Smooth muscle cell (in vitro differentiated cells): ENCODE data around the gene XCR1. TPM values are rescaled to one million over a fixed set of nuclear protein-coding genes. Genes with fewer than 3 reads are reported as not detected.

Experiments used
- DNase-seq: peaks from one replicate; lab custom pipeline; 2025; ENCODE audit not compliant: unreplicated experiment; lab: John Stamatoyannopoulos, UW
- H2AFZ ChIP-seq: fragments of 200-600 bp; sonication (generic); 2 replicates; pipeline ENCODE4 v1.6.0; 2016; ENCODE audit warnings: antibody characterized with exemption, low read depth, mild to moderate bottlenecking
- H3F3A ChIP-seq: fragments of 200-600 bp; sonication (generic); 2 replicates; pipeline ENCODE4 v1.6.0; 2017; ENCODE audit warnings: antibody characterized with exemption, low read depth
- H3K27ac ChIP-seq: fragments of 200-600 bp; sonication (generic); 2 replicates; pipeline ENCODE4 v1.5.1; 2016; ENCODE audit warnings: low read depth, mild to moderate bottlenecking
- H3K27me3 ChIP-seq: fragments of 200-600 bp; sonication (generic); 2 replicates; pipeline ENCODE4 v1.6.1; 2016; ENCODE audit warnings: low read depth, mild to moderate bottlenecking
- H3K36me3 ChIP-seq: fragments of 200-600 bp; sonication (generic); 2 replicates; pipeline ENCODE4 v1.5.1; 2016; ENCODE audit warnings: low read depth
- H3K4me1 ChIP-seq: fragments of 200-600 bp; sonication (generic); 2 replicates; pipeline ENCODE4 v1.5.1; 2016; ENCODE audit warnings: low read depth
- H3K4me2 ChIP-seq: fragments of 200-600 bp; sonication (generic); 2 replicates; pipeline ENCODE4 v1.6.0; 2016; ENCODE audit warnings: mild to moderate bottlenecking
- H3K4me3 ChIP-seq: fragments of 200-600 bp; sonication (generic); 2 replicates; pipeline ENCODE4 v1.5.1; 2016; ENCODE audit warnings: mild to moderate bottlenecking
- H3K79me2 ChIP-seq: fragments of 200-600 bp; sonication (generic); 2 replicates; pipeline ENCODE4 v1.6.0; 2016; ENCODE audit warnings: low read depth, mild to moderate bottlenecking
- H3K9ac ChIP-seq: fragments of 200-600 bp; sonication (generic); 2 replicates; pipeline ENCODE4 v1.6.0; 2016; ENCODE audit warnings: low read depth
- H3K9me3 ChIP-seq: fragments of 200-600 bp; sonication (generic); replicated peaks from 2 replicates; pipeline ENCODE4 v1.5.1; 2016; ENCODE audit warnings: low read depth
- H4K20me1 ChIP-seq: fragments of 200-600 bp; sonication (generic); 2 replicates; pipeline ENCODE4 v1.6.0; 2016; ENCODE audit warnings: low read depth
- WGBS: methylation state at CpG from one replicate; pipeline ENCODE4 v1.1.7; 2016; ENCODE audit warnings: low lambda C conversion rate; 5-methylcytosine and 5-hydroxymethylcytosine counted together
- polyA plus RNA-seq: library from polyadenylated mRNA; unstranded; fragments of >200 nt; fragmentation: Nextera tagmentation; extraction: Ambion mirVana; gene quantifications from 2 replicates; pipeline ENCODE4 v1.2.1, GENCODE V29; 2016
- total RNA-seq: library from RNA; depleted of rRNA; stranded (reverse); fragments of >200 nt; gene quantifications from 2 replicates; pipeline ENCODE4 v1.2.3, GENCODE V29; 2014
- TF ChIP-seq, protein P1 (sequence below): fragments of 200-600 bp; sonication (generic); IDR thresholded peaks from 2 replicates; pipeline ENCODE4 v1.5.1; 2017; ENCODE audit warnings: borderline replicate concordance, mild to moderate bottlenecking, antibody characterized with exemption; ENCODE audit not compliant: insufficient read depth, poor library complexity, severe bottlenecking

Gene XCR1
- total and polyA plus RNA-seq, 2 experiments from 2014 or later, result 0.76 TPM; not detected in 1

DNA sequence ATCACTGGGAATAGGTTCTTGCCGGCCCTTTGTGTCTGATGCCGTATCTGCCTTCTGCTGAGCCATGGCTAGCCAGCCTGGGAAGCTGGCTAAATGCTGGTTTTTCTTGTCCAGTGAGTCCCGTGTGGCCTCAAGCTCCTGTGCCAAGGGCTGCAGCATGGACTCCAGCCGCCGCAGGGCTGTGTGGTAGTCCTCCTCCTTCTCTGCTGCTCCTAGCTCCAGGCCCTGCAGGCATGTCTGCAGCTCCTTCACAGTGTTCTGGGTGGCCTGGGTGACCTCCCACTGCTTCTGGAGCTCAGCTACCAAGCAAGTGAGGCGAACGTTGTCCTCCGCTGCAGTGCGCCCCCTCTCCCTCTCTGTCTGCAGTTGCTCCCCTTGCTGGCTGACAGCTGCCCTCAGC, 59.1 kb downstream of the XCR1 start:
- Histone ChIP-seq H3K4me2 (no peak overlapping the region), H4K20me1 (no peaks in the 10 kb centered on the region), H3K27ac (no peak overlapping the region), H3K27me3 (no peaks in the 10 kb centered on the region), H2AFZ (no peak overlapping the region), H3K36me3 (no peaks in the 10 kb centered on the region), H3F3A (no peaks in the 10 kb centered on the region), H3K79me2 (no peaks in the 10 kb centered on the region), H3K9me3 (no peaks in the 10 kb centered on the region), H3K9ac (no peak overlapping the region), H3K4me1 (peaks cover 3% of the 10 kb centered on the region), H3K4me3 (no peak overlapping the region)
- TF ChIP-seq, protein P1, sequence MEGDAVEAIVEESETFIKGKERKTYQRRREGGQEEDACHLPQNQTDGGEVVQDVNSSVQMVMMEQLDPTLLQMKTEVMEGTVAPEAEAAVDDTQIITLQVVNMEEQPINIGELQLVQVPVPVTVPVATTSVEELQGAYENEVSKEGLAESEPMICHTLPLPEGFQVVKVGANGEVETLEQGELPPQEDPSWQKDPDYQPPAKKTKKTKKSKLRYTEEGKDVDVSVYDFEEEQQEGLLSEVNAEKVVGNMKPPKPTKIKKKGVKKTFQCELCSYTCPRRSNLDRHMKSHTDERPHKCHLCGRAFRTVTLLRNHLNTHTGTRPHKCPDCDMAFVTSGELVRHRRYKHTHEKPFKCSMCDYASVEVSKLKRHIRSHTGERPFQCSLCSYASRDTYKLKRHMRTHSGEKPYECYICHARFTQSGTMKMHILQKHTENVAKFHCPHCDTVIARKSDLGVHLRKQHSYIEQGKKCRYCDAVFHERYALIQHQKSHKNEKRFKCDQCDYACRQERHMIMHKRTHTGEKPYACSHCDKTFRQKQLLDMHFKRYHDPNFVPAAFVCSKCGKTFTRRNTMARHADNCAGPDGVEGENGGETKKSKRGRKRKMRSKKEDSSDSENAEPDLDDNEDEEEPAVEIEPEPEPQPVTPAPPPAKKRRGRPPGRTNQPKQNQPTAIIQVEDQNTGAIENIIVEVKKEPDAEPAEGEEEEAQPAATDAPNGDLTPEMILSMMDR, result no peak
- WGBS, result 80% methylated on average over 9 of the region's 9 CpGs
- DNase-seq, result no peak

DNA sequence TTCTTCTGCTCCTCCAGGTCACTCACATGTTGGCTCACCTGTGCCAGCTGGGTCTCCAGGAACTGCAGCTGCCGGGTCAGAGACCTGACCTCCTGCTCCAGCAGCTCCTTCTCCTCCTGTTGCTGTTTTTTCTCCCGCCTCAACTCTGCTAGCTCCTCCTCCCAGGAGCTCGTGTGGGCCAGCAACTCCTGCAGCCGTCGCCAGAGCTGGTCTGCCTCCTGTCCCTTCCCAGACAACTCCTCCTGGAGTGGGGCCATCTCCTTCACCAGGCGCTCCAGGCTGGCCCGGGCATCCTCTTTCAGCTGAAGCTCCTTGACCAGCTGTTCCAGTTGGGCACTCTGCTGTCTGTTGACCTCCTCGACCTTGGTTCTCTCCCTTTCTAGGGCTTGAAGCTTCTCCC, 59.6 kb downstream of the XCR1 start:
- Histone ChIP-seq H3K27me3 (no peaks in the 10 kb centered on the region), H3K4me1 (no peaks in the 10 kb centered on the region), H3K4me3 (no peak overlapping the region), H3K9ac (no peak overlapping the region), H3K9me3 (no peaks in the 10 kb centered on the region), H3K27ac (no peak overlapping the region), H3F3A (no peaks in the 10 kb centered on the region), H3K79me2 (no peaks in the 10 kb centered on the region), H3K36me3 (no peaks in the 10 kb centered on the region), H4K20me1 (no peaks in the 10 kb centered on the region), H3K4me2 (no peak overlapping the region), H2AFZ (no peak overlapping the region)
- TF ChIP-seq, protein P1, result no peak
- DNase-seq, result no peak
- WGBS, result 86% methylated on average over 8 of the region's 8 CpGs

Other genes starting within 250 kb of the XCR1 start
- gene SLC6A20, start 230.9 kb downstream of the XCR1 start, total RNA-seq, result 0.36 and 0.49 TPM in 2 replicates
- gene SLC6A20, start 230.9 kb downstream of the XCR1 start, polyA plus RNA-seq, result 0.10 and 0.86 TPM in 2 replicates
- gene LZTFL1, start 185.4 kb downstream of the XCR1 start, total RNA-seq, result 26.1 and 29.4 TPM in 2 replicates
- gene LZTFL1, start 185.4 kb downstream of the XCR1 start, polyA plus RNA-seq, result 5.8 and 8.6 TPM in 2 replicates
- not detected in 2 replicates for gene CCR9, start 140.9 kb downstream of the XCR1 start, total RNA-seq
- not detected in 2 replicates for gene CCR9, start 140.9 kb downstream of the XCR1 start, polyA plus RNA-seq
- gene CXCR6, start 84.0 kb downstream of the XCR1 start, total RNA-seq, result 0.13 and 0.81 TPM in 2 replicates
- gene CXCR6, start 84.0 kb downstream of the XCR1 start, polyA plus RNA-seq, result 0.19 and 0.35 TPM in 2 replicates
- gene FYCO1, start 31.7 kb downstream of the XCR1 start, total RNA-seq, result 19.0 and 20.9 TPM in 2 replicates
- 4.5 and 7.4 TPM in 2 replicates for gene FYCO1, start 31.7 kb downstream of the XCR1 start, polyA plus RNA-seq
- gene CCR1, start 180.8 kb upstream of the XCR1 start, total RNA-seq, result 0.76 TPM in 1 of 2 replicates, not detected in the other
- gene CCR1, start 180.8 kb upstream of the XCR1 start, polyA plus RNA-seq, result 0.19 TPM in 1 of 2 replicates, not detected in the other
- not detected in 2 replicates for gene CCR3, start 215.0 kb upstream of the XCR1 start, total RNA-seq
- gene CCR3, start 215.0 kb upstream of the XCR1 start, polyA plus RNA-seq, result not detected in 2 replicates